OCI-LY7 (cell line): ENCODE measurements around the gene MCUR1. TPM values are rescaled to one million over a fixed set of nuclear protein-coding genes. Genes with fewer than 3 reads are reported as not detected.

Experiments used
- BruUV-seq: library from RNA; stranded (reverse); fragments of 400-500 nt; replicated peaks from 2 replicates; lab custom pipeline; 2021; lab: Mats Ljungman, UMichigan
- CTCF ChIA-PET: fragments of 300-600 bp; sonication (Branson Sonifier 250); formaldehyde crosslinking; loops from one replicate; lab custom pipeline; 2022; ENCODE audit warnings: antibody characterized with exemption; ENCODE audit not compliant: unreplicated experiment; lab: Charles Lee
- POLR2A ChIA-PET: fragments of 300-600 bp; sonication (Branson Sonifier 250); formaldehyde crosslinking; loops from one replicate; lab custom pipeline; 2022; ENCODE audit warnings: antibody characterized with exemption; lab: Charles Lee
- DNase-seq: peaks from one replicate; pipeline ENCODE4 v3.0.0-alpha.2; 2015; ENCODE audit warnings: low spot score
- H2AFZ ChIP-seq: fragments of 200-600 bp; sonication (generic), shearing (Covaris generic); 2 replicates; pipeline ENCODE4 v1.6.1; 2014; ENCODE audit warnings: mild to moderate bottlenecking, antibody characterized with exemption, low read length, moderate library complexity
- H3K27ac ChIP-seq: fragments of 200-600 bp; sonication (generic); 2 replicates; pipeline ENCODE4 v1.5.1; 2014; ENCODE audit warnings: mixed run types, low read depth, mild to moderate bottlenecking, moderate library complexity, low read length, inconsistent platforms; ENCODE audit not compliant: poor library complexity, severe bottlenecking
- H3K36me3 ChIP-seq: fragments of 200-600 bp; sonication (generic); 2 replicates; pipeline ENCODE4 v1.6.1; 2014; ENCODE audit warnings: mild to moderate bottlenecking, antibody characterized with exemption, low read length, moderate library complexity, mixed read lengths; ENCODE audit not compliant: insufficient read depth
- H3K4me1 ChIP-seq: fragments of 200-600 bp; sonication (generic); 2 replicates; pipeline ENCODE4 v1.5.1; 2014; ENCODE audit warnings: mild to moderate bottlenecking, low read length; ENCODE audit not compliant: insufficient read depth, poor library complexity, severe bottlenecking
- H3K4me2 ChIP-seq: fragments of 200-600 bp; sonication (generic); 2 replicates; pipeline ENCODE4 v1.6.1; 2014; ENCODE audit warnings: mild to moderate bottlenecking, low read length
- H3K4me3 ChIP-seq: fragments of 200-600 bp; sonication (generic); 2 replicates; pipeline ENCODE4 v1.5.1; 2014; ENCODE audit warnings: mild to moderate bottlenecking, low read depth, low read length; ENCODE audit not compliant: poor library complexity, severe bottlenecking
- H3K79me2 ChIP-seq: fragments of 200-600 bp; sonication (generic); 2 replicates; pipeline ENCODE4 v1.6.1; 2016; ENCODE audit warnings: low read depth, mild to moderate bottlenecking, low read length, moderate library complexity, mixed read lengths; ENCODE audit not compliant: insufficient read depth
- H3K9me2 ChIP-seq: fragments of 200-600 bp; sonication (generic); 2 replicates; pipeline ENCODE4 v1.6.1; 2016; ENCODE audit warnings: mild to moderate bottlenecking, low read length, mixed read lengths; ENCODE audit not compliant: insufficient read depth
- H3K9me3 ChIP-seq: fragments of 200-600 bp; sonication (generic); 2 replicates; pipeline ENCODE4 v1.6.1; 2014; ENCODE audit warnings: mild to moderate bottlenecking, mixed run types, low read length, mixed read lengths
- H4K20me1 ChIP-seq: fragments of 200-600 bp; sonication (generic); 2 replicates; pipeline ENCODE4 v1.6.1; 2014; ENCODE audit warnings: mild to moderate bottlenecking, antibody characterized with exemption, low read length, moderate library complexity, mixed read lengths; ENCODE audit not compliant: insufficient read depth
- CTCF ChIP-seq: fragments of 200-600 bp; sonication (generic); conservative IDR thresholded peaks from 2 replicates; pipeline ENCODE4 v1.5.1; 2014; ENCODE audit warnings: mild to moderate bottlenecking, antibody characterized with exemption, low read length, moderate library complexity, mixed read lengths
- EZH2phosphoT487 ChIP-seq: fragments of 200-600 bp; sonication (generic); IDR thresholded peaks from 2 replicates; pipeline ENCODE4 v1.6.1; 2018; ENCODE audit warnings: low read depth, borderline replicate concordance, mild to moderate bottlenecking, mixed run types, antibody characterized with exemption, low read length, moderate library complexity, mixed read lengths
- intact Hi-C: fragments of 100-400 bp; cut with micrococcal nuclease; formaldehyde crosslinking; loops from one replicate; pipeline ENCODE4 v1.10.0; 2022; ENCODE audit not compliant: unreplicated experiment
- total RNA-seq, 2 experiments: library from RNA; depleted of rRNA in 1 of 2; stranded (reverse); fragments of >200 nt in 1 of 2; shearing (Covaris generic) in 1 of 2; gene quantifications; 2 replicates each; pipeline ENCODE4 v1.2.3, GENCODE V29; 2014 to 2022

MCUR1 gene
- total RNA-seq, 2 experiments from 2014 or later, result 17.3 to 31.1 TPM

GRCh38 chr6:13813026-13813425 lies 1.3 kb downstream of the MCUR1 start:
- TSS peak; percentile 53 for BruUV-seq
- no peaks in the 10 kb centered on the region for H3K9me2 ChIP-seq
- no peak overlapping the region for H3K27ac ChIP-seq
- H3K4me1 ChIP-seq, result peaks cover 30% of the 10 kb centered on the region
- H3K79me2 ChIP-seq, result peaks cover 48% of the 10 kb centered on the region
- peak overlapping the region; percentile 86 for H3K4me3 ChIP-seq
- DNase-seq, result no peak
- no peak for TF ChIP-seq CTCF
- no peak for TF ChIP-seq EZH2phosphoT487
- POLR2A ChIA-PET, result interaction anchor here (1.2 kb wide), 1 partner anchor 10 kb away, joined by 4 read pairs; no protein-coding TSS in a partner anchor
- CTCF ChIA-PET, result no interaction called here
- no peaks in the 10 kb centered on the region for H3K9me3 ChIP-seq
- peaks cover 21% of the 10 kb centered on the region for H4K20me1 ChIP-seq
- H3K4me2 ChIP-seq, result peak overlapping the region; percentile 88
- no peak overlapping the region for H2AFZ ChIP-seq
- intact Hi-C loops, result loop anchor here (5.0 to 10.0 kb wide), 2 partner anchors 312 to 486 kb away; partner anchors contain the start of gene TBC1D7
- H3K36me3 ChIP-seq, result peaks cover 14% of the 10 kb centered on the region

- Histone ChIP-seq H3K79me2 (peaks cover 48% of the 10 kb centered on the region), H3K9me3 (no peaks in the 10 kb centered on the region), H3K4me1 (peaks cover 30% of the 10 kb centered on the region), H3K9me2 (no peaks in the 10 kb centered on the region), H4K20me1 (peaks cover 21% of the 10 kb centered on the region), H3K4me2 (peak overlapping the region; percentile 88), H3K36me3 (peaks cover 14% of the 10 kb centered on the region), H3K4me3 (peak overlapping the region; percentile 86), H2AFZ (no peak overlapping the region), H3K27ac (no peak overlapping the region)
- no TSS peak for BruUV-seq
- intact Hi-C loops, result loop anchor here (5.0 to 10.0 kb wide), 2 partner anchors 312 to 485 kb away; partner anchors contain the start of gene TBC1D7
- TF ChIP-seq CTCF (no peak), EZH2phosphoT487 (no peak)
- CTCF ChIA-PET, result no interaction called here
- POLR2A ChIA-PET, result interaction anchor here (0.6 to 2.4 kb wide), 5 partner anchors 13 to 1745 kb away, joined by 3 to 10 read pairs (median 8); no protein-coding TSS in a partner anchor
- no peak for DNase-seq
Measured at GRCh38 chr6:13812359-13812642, 2.1 kb downstream of the MCUR1 start.

- Histone ChIP-seq H3K4me2 (peak overlapping the region; percentile 88), H3K36me3 (peaks cover 14% of the 10 kb centered on the region), H2AFZ (no peak overlapping the region), H3K79me2 (peaks cover 48% of the 10 kb centered on the region), H3K27ac (no peak overlapping the region), H3K9me2 (no peaks in the 10 kb centered on the region), H3K4me1 (peaks cover 30% of the 10 kb centered on the region), H3K9me3 (no peaks in the 10 kb centered on the region), H3K4me3 (no peak overlapping the region), H4K20me1 (peaks cover 21% of the 10 kb centered on the region)
- no peak for DNase-seq
- ChIA-PET CTCF (interaction anchor here (1.0 to 1.1 kb wide), 2 partner anchors 196 to 255 kb away, joined by 3 read pairs; no protein-coding TSS in a partner anchor), POLR2A (interaction anchor here (0.6 to 2.4 kb wide), 6 partner anchors 12 to 1746 kb away, joined by 3 to 10 read pairs (median 8); no protein-coding TSS in a partner anchor)
- intact Hi-C loops, result loop anchor here (5.0 to 10.0 kb wide), 2 partner anchors 313 to 484 kb away; partner anchors contain the start of gene TBC1D7
- no TSS peak for BruUV-seq
- TF ChIP-seq EZH2phosphoT487, result no peak
- TF ChIP-seq CTCF, result no peak
Measured at GRCh38 chr6:13811627-13812358, 2.6 kb downstream of the MCUR1 start.
